ENCODE data around the gene F2R.

DNA sequence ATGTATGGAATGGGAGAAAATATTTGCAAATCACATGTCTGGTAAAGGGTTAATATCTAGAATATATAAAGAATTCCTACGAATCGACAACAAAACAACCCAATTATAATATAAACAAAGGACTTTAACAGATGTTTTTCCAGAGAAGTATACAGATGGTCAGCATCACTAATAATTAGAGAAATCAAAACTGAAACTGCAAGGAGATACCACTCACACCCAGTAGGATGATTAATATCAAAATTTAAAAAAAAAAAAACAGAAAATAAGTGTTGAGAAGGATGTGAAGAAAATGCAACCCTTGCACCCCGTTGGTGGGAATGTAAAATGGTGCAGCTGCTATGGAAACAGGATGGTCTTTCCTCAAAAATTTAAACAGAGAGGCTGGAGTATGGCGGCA is 34.6 kb upstream of the F2R start:
- no peak for TF ChIP-seq CTCF (IDR thresholded peaks at IDR 0.05)
- TF ChIP-seq EZH2 (IDR thresholded peaks at IDR 0.05), result no peak
- no peak for TF ChIP-seq EZH2phosphoT487 (IDR thresholded peaks at IDR 0.05)
